Naive thymus-derived CD8-positive, alpha-beta T cell (primary cell): ENCODE results near the gene ADAM20. TPM values are rescaled to one million over a fixed set of nuclear protein-coding genes. Genes with fewer than 3 reads are reported as not detected.
A peak's percentile ranks its signal among the peaks of the same experiment; 100 is the strongest.

ENCODE experiments used
- ATAC-seq, 2 donors: fragments of 150-1000 bp; cut with Tn5 transposase in 1 of 2; sonication (Bioruptor Pico), chemical (Tn5 transposase) in 1 of 2; 1 replicate in 1 of 2; 2 replicates in 1 of 2; pipeline ENCODE4 v1.10.0; 2021; ENCODE audit warnings: mild to moderate bottlenecking in 2 of 2, moderate library complexity in 2 of 2
- POLR2A ChIA-PET: fragments of 350-600 bp; sonication (Branson Sonifier 250); formaldehyde crosslinking; loops from one replicate; lab custom pipeline; 2021; ENCODE audit warnings: antibody characterized with exemption; lab: Charles Lee
- DNase-seq, 10 donors: peaks; one replicate each; pipeline versions ENCODE4 v3.0.0 to v3.0.0-alpha.2; 2020 to 2022
- H3K27ac Mint-ChIP-seq, 10 donors: one replicate each; pipeline ENCODE4 v1.8.0; 2020 to 2022; ENCODE audit warnings: mild to moderate bottlenecking in 10 of 10, mixed read lengths in 10 of 10, moderate library complexity in 4 of 10, inconsistent platforms in 1 of 10
- H3K27me3 Mint-ChIP-seq, 5 donors: one replicate each; pipeline ENCODE4 v1.8.0; 2021 to 2022; ENCODE audit warnings: mixed read lengths in 5 of 5
- H3K36me3 Mint-ChIP-seq, 3 donors: one replicate each; pipeline ENCODE4 v1.8.0; 2020 to 2022; ENCODE audit warnings: mixed read lengths in 3 of 3, mild to moderate bottlenecking in 2 of 3, inconsistent platforms in 1 of 3
- H3K4me1 Mint-ChIP-seq, 4 donors: one replicate each; pipeline ENCODE4 v1.8.0; 2021 to 2022; ENCODE audit warnings: mixed read lengths in 4 of 4
- H3K4me3 Mint-ChIP-seq, 10 donors: one replicate each; pipeline ENCODE4 v1.8.0; 2020 to 2022; ENCODE audit warnings: mild to moderate bottlenecking in 10 of 10, mixed read lengths in 10 of 10, moderate library complexity in 6 of 10, inconsistent platforms in 1 of 10
- H3K9me3 Mint-ChIP-seq, 9 donors: one replicate each; pipeline ENCODE4 v1.8.0; 2020 to 2022; ENCODE audit warnings: mixed read lengths in 9 of 9, mild to moderate bottlenecking in 3 of 9, inconsistent platforms in 1 of 9, moderate library complexity in 1 of 9
- polyA plus RNA-seq, 3 donors: library from polyadenylated mRNA; unstranded; fragments of 300-500 nt; fragmentation: Illumina TruSeq; gene quantifications; one replicate each; pipeline ENCODE4 v1.2.3, GENCODE V29; 2021
- total RNA-seq, 8 experiments: library from RNA in 2 of 8; stranded (reverse) in 2 of 8; gene quantifications; one replicate each; pipeline ENCODE4 v1.2.3 and lab custom pipeline; 2021 to 2026

Gene ADAM20
- 1 to 10 TPM in 1 of 2 experiments, under 1 TPM in 1; 0.88 to 1.4 TPM for total RNA-seq
- polyA plus RNA-seq: not detected
- 0.15 to 2.1 (median 0.41) reads per million in 6 experiments for total RNA-seq (lab: John Stamatoyannopoulos, UW)

GRCh38 chr14:70534904-70535303 is at the start of gene ADAM20:
TSS of gene ADAM20 (minus strand) at chr14:70535004. CDS start at chr14:70524757, 10,247 bp downstream.
- no peaks in the 10 kb centered on the region for H3K27me3 Mint-ChIP-seq

GRCh38 chr14:70576891-70577290 is 42.1 kb upstream of the ADAM20 start:
- Mint-ChIP-seq H3K27ac (peak overlapping the region in 2 of 10 donors; percentile 61), H3K9me3 (peaks cover 0 to 4% (median 0%) of the 10 kb centered on the region in 9 donors), H3K36me3 (peaks cover 32 to 72% (median 46%) of the 10 kb centered on the region in 3 donors), H3K4me3 (no peak overlapping the region), H3K4me1 (peaks cover 0 to 13% (median 5%) of the 10 kb centered on the region in 4 donors), H3K27me3 (no peaks in the 10 kb centered on the region)
- ATAC-seq (no peak), DNase-seq (no peak)
- POLR2A ChIA-PET: no interaction called here

More at GRCh38 chr14:70534904-70535303, at the start of gene ADAM20:
- ATAC-seq (no peak), DNase-seq (no peak)
- no peak within 1 kb of the TSS for H3K27ac Mint-ChIP-seq
- peaks cover 21 to 56% (median 39%) of the 10 kb centered on the region in 3 donors for H3K36me3 Mint-ChIP-seq
- peaks cover 0 to 10% (median 5%) of the 10 kb centered on the region in 9 donors for H3K9me3 Mint-ChIP-seq
- peaks cover 0 to 7% (median 4%) of the 10 kb centered on the region in 4 donors for H3K4me1 Mint-ChIP-seq
- POLR2A ChIA-PET: no interaction called here
- no peak within 1 kb of the TSS for H3K4me3 Mint-ChIP-seq

GRCh38 chr14:70573050-70573449 is 38.2 kb upstream of the ADAM20 start:
- no peaks in the 10 kb centered on the region for H3K27me3 Mint-ChIP-seq
- peaks cover 20 to 78% (median 42%) of the 10 kb centered on the region in 3 donors for H3K36me3 Mint-ChIP-seq
- no peak overlapping the region for H3K4me3 Mint-ChIP-seq

GRCh38 chr14:70571139-70571538 is 36.3 kb upstream of the ADAM20 start:
- Mint-ChIP-seq H3K9me3 (peaks cover 0 to 7% (median 3%) of the 10 kb centered on the region in 9 donors), H3K4me3 (no peak overlapping the region), H3K36me3 (peaks cover 23 to 82% (median 52%) of the 10 kb centered on the region in 3 donors), H3K27ac (peak overlapping the region in 2 of 10 donors; percentile 15 to 38), H3K4me1 (peaks cover 5 to 42% (median 24%) of the 10 kb centered on the region in 4 donors), H3K27me3 (no peaks in the 10 kb centered on the region)
- DNase-seq: no peak
- ATAC-seq: no peak
- POLR2A ChIA-PET: interaction anchor here (0.6 kb wide), 1 partner anchor 147 kb away, joined by 3 read pairs; no protein-coding TSS in a partner anchor

More at GRCh38 chr14:70573050-70573449, 38.2 kb upstream of the ADAM20 start:
- Mint-ChIP-seq H3K27ac (no peak overlapping the region), H3K9me3 (peaks cover 0 to 4% (median 0%) of the 10 kb centered on the region in 9 donors), H3K4me1 (peaks cover 5 to 45% (median 21%) of the 10 kb centered on the region in 4 donors)
- ATAC-seq (no peak), DNase-seq (no peak)
- POLR2A ChIA-PET: no interaction called here

GRCh38 chr14:70567791-70568190 is 33.0 kb upstream of the ADAM20 start:
- DNase-seq (no peak), ATAC-seq (no peak)
- H3K36me3 Mint-ChIP-seq: peaks cover 41 to 94% (median 65%) of the 10 kb centered on the region in 3 donors
- H3K9me3 Mint-ChIP-seq: peaks cover 6 to 28% (median 13%) of the 10 kb centered on the region in 9 donors
- H3K4me3 Mint-ChIP-seq: no peak overlapping the region
- POLR2A ChIA-PET: no interaction called here
- H3K27me3 Mint-ChIP-seq: no peaks in the 10 kb centered on the region
- peak overlapping the region in 1 of 10 donors; percentile 18 for H3K27ac Mint-ChIP-seq
- H3K4me1 Mint-ChIP-seq: peaks cover 5 to 42% (median 24%) of the 10 kb centered on the region in 4 donors

GRCh38 chr14:70563869-70564268 is 29.1 kb upstream of the ADAM20 start:
- peaks cover 0 to 9% (median 6%) of the 10 kb centered on the region in 4 donors for H3K4me1 Mint-ChIP-seq
- POLR2A ChIA-PET: no interaction called here
- H3K4me3 Mint-ChIP-seq: no peak overlapping the region
- ATAC-seq (no peak), DNase-seq (no peak)
- H3K36me3 Mint-ChIP-seq: peaks cover 58 to 87% (median 71%) of the 10 kb centered on the region in 3 donors
- H3K27me3 Mint-ChIP-seq: no peaks in the 10 kb centered on the region
- no peak overlapping the region for H3K27ac Mint-ChIP-seq
- peaks cover 12 to 51% (median 26%) of the 10 kb centered on the region in 9 donors for H3K9me3 Mint-ChIP-seq

GRCh38 chr14:70563417-70563816 is 28.6 kb upstream of the ADAM20 start:
- POLR2A ChIA-PET: no interaction called here
- Mint-ChIP-seq H3K9me3 (peaks cover 12 to 51% (median 26%) of the 10 kb centered on the region in 9 donors), H3K4me1 (peaks cover 0 to 9% (median 6%) of the 10 kb centered on the region in 4 donors), H3K36me3 (peaks cover 58 to 85% (median 69%) of the 10 kb centered on the region in 3 donors), H3K27ac (no peak overlapping the region), H3K4me3 (no peak overlapping the region), H3K27me3 (no peaks in the 10 kb centered on the region)
- no peak for ATAC-seq
- DNase-seq: no peak

- Mint-ChIP-seq H3K9me3 (peaks cover 0 to 32% (median 14%) of the 10 kb centered on the region in 9 donors), H3K36me3 (peaks cover 30 to 50% (median 41%) of the 10 kb centered on the region in 3 donors), H3K4me3 (no peak overlapping the region), H3K27me3 (no peaks in the 10 kb centered on the region), H3K27ac (no peak overlapping the region), H3K4me1 (peaks cover 0 to 9% (median 4%) of the 10 kb centered on the region in 4 donors)
- DNase-seq (no peak), ATAC-seq (no peak)
- POLR2A ChIA-PET: no interaction called here
Measured at GRCh38 chr14:70558356-70558755, 23.6 kb upstream of the ADAM20 start.

GRCh38 chr14:70555890-70556289 is 21.1 kb upstream of the ADAM20 start:
- peaks cover 0 to 8% (median 2%) of the 10 kb centered on the region in 9 donors for H3K9me3 Mint-ChIP-seq
- POLR2A ChIA-PET: no interaction called here
- no peaks in the 10 kb centered on the region for H3K27me3 Mint-ChIP-seq
- H3K36me3 Mint-ChIP-seq: peaks cover 9 to 25% (median 17%) of the 10 kb centered on the region in 3 donors
- H3K4me3 Mint-ChIP-seq: peak overlapping the region in 1 of 10 donors; percentile 8
- DNase-seq (no peak), ATAC-seq (no peak)
- peaks cover 0 to 9% (median 4%) of the 10 kb centered on the region in 4 donors for H3K4me1 Mint-ChIP-seq
- H3K27ac Mint-ChIP-seq: no peak overlapping the region

GRCh38 chr14:70538087-70538486 is 3.3 kb upstream of the ADAM20 start:
- no peaks in the 10 kb centered on the region for H3K27me3 Mint-ChIP-seq
- no peak for ATAC-seq
- peaks cover 0 to 6% (median 3%) of the 10 kb centered on the region in 9 donors for H3K9me3 Mint-ChIP-seq
- H3K36me3 Mint-ChIP-seq: peaks cover 10 to 37% (median 21%) of the 10 kb centered on the region in 3 donors
- peak overlapping the region in 1 of 10 donors; percentile 5 for H3K27ac Mint-ChIP-seq
- no peak overlapping the region for H3K4me3 Mint-ChIP-seq
- DNase-seq: no peak
- H3K4me1 Mint-ChIP-seq: peaks cover 0 to 7% (median 4%) of the 10 kb centered on the region in 4 donors
- POLR2A ChIA-PET: no interaction called here

- ATAC-seq: no peak
- POLR2A ChIA-PET: no interaction called here
- H3K27me3 Mint-ChIP-seq: no peaks in the 10 kb centered on the region
- peaks cover 0 to 7% (median 4%) of the 10 kb centered on the region in 4 donors for H3K4me1 Mint-ChIP-seq
- H3K4me3 Mint-ChIP-seq: no peak overlapping the region
- DNase-seq: no peak
- H3K27ac Mint-ChIP-seq: peak overlapping the region in 2 of 10 donors; percentile 61 to 69
- H3K36me3 Mint-ChIP-seq: peaks cover 21 to 50% (median 32%) of the 10 kb centered on the region in 3 donors
- peaks cover 0 to 10% (median 5%) of the 10 kb centered on the region in 9 donors for H3K9me3 Mint-ChIP-seq
Measured at GRCh38 chr14:70536830-70537229, 2.0 kb upstream of the ADAM20 start.

- H3K27ac Mint-ChIP-seq: no peak overlapping the region
- H3K4me3 Mint-ChIP-seq: no peak overlapping the region
- peaks cover 22 to 48% (median 41%) of the 10 kb centered on the region in 3 donors for H3K36me3 Mint-ChIP-seq
- DNase-seq: no peak
- no peak for ATAC-seq
- peaks cover 0 to 7% (median 5%) of the 10 kb centered on the region in 9 donors for H3K9me3 Mint-ChIP-seq
- H3K4me1 Mint-ChIP-seq: peaks cover 0 to 3% (median 0%) of the 10 kb centered on the region in 4 donors
- POLR2A ChIA-PET: no interaction called here
- no peaks in the 10 kb centered on the region for H3K27me3 Mint-ChIP-seq
Measured at GRCh38 chr14:70530417-70530816, 4.4 kb downstream of the ADAM20 start.

GRCh38 chr14:70527501-70528105 is 7.2 kb downstream of the ADAM20 start:
- no peak for ATAC-seq
- Mint-ChIP-seq H3K4me3 (no peak overlapping the region), H3K4me1 (peaks cover 0 to 3% (median 0%) of the 10 kb centered on the region in 4 donors), H3K36me3 (peaks cover 30 to 51% (median 51%) of the 10 kb centered on the region in 3 donors), H3K9me3 (peaks cover 0 to 4% (median 0%) of the 10 kb centered on the region in 9 donors), H3K27ac (peak overlapping the region in 1 of 10 donors; percentile 12), H3K27me3 (no peaks in the 10 kb centered on the region)
- DNase-seq: no peak
- POLR2A ChIA-PET: no interaction called here
